Stimulated activated CD8-positive, alpha-beta memory T cell treated with anti-CD3 and anti-CD28 coated beads, Interleukin-12 subunit alpha, Interleukin-12 subunit beta, amount 100 ng/mL, for 24 hours (primary cell): ENCODE results near the gene HLTF.
"Not testable (repeated sequence)": the region's sequence is repeated elsewhere in the genome, so short reads cannot be mapped to it uniquely, and the experiment has no call there.

ENCODE experiments used
- DNase-seq: peaks from one replicate; pipeline ENCODE4 v3.0.0-alpha.2; 2020; ENCODE audit errors: extremely low read depth

Gene HLTF, protein sequence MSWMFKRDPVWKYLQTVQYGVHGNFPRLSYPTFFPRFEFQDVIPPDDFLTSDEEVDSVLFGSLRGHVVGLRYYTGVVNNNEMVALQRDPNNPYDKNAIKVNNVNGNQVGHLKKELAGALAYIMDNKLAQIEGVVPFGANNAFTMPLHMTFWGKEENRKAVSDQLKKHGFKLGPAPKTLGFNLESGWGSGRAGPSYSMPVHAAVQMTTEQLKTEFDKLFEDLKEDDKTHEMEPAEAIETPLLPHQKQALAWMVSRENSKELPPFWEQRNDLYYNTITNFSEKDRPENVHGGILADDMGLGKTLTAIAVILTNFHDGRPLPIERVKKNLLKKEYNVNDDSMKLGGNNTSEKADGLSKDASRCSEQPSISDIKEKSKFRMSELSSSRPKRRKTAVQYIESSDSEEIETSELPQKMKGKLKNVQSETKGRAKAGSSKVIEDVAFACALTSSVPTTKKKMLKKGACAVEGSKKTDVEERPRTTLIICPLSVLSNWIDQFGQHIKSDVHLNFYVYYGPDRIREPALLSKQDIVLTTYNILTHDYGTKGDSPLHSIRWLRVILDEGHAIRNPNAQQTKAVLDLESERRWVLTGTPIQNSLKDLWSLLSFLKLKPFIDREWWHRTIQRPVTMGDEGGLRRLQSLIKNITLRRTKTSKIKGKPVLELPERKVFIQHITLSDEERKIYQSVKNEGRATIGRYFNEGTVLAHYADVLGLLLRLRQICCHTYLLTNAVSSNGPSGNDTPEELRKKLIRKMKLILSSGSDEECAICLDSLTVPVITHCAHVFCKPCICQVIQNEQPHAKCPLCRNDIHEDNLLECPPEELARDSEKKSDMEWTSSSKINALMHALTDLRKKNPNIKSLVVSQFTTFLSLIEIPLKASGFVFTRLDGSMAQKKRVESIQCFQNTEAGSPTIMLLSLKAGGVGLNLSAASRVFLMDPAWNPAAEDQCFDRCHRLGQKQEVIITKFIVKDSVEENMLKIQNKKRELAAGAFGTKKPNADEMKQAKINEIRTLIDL

GRCh38 chr3:149086232-149086988 lies at the start of gene HLTF:
TSS of gene HLTF (minus strand) at chr3:149086533. CDS start at chr3:149086336, 197 bp downstream.
- DNase-seq = peak; percentile 69

GRCh38 chr3:149134575-149134974 lies 48.2 kb upstream of the HLTF start:
- no peak for DNase-seq

DNA sequence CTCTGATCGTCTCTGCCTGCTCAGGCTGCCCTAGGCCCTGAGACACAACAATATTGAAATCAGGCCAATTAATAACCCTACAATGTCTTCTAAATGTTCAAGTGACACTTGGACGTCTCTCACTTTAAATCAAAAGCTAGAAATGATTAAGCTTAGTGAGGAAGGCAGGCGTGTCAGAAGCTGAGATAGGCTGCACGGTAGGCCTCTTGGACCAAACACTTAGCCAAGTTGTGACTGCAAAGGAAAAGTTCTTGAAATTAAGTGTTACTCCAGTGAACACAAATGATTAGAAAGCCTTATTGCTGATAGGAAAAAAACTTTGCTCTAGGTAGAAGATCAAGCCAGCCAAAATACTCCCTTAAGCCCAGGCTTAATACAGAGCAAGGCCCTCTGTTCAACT lies 45.3 kb upstream of the HLTF start:
- DNase-seq = no peak

DNA sequence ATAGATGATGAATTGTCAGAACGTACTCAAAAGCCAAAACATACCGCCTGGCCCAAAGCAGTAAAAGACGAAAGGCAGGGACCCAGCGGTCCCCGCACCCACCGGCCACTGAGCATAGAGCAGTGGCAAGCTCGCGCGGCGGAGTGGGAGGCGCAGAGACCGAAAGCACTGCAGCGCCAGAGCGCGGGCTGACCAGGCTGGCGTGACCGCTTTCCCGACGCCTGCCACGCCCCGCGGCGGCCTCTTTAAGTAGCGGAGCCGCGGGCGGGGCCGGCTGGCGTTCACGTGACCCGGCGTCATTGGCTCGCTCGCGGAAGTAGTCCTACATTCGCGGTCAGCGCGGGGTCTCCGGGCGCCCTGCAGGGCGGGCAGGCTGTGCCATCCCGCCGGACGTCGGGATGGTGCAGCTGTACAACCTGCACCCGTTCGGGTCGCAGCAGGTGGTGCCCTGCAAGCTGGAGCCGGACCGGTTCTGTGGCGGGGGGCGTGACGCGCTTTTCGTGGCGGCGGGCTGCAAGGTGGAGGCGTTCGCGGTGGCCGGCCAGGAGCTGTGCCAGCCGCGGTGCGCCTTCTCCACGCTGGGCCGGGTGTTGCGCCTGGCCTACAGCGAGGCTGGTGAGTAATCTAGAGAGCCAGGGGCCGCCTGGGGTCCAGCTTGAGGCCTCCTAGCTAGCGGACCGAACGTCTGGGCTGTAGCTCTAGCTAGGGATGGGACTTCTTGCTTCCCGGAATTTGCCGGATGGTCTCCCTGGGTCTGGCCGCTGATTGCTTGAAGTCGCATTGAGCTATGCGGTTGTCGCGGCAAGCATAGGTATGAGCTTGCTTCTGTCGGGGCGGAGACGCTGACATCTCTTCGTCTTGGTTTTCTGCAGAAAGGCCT lies 43.2 kb upstream of the HLTF start, which contains the start of gene HPS3:
Gene HPS3 (plus strand): TSS at position 313 of the 880 bp plus-strand sequence. CDS start 86 bp downstream, at position 399.
- DNase-seq = peak; percentile 71

GRCh38 chr3:149128821-149129220 lies 42.5 kb upstream of the HLTF start:
- no peak for DNase-seq

DNA sequence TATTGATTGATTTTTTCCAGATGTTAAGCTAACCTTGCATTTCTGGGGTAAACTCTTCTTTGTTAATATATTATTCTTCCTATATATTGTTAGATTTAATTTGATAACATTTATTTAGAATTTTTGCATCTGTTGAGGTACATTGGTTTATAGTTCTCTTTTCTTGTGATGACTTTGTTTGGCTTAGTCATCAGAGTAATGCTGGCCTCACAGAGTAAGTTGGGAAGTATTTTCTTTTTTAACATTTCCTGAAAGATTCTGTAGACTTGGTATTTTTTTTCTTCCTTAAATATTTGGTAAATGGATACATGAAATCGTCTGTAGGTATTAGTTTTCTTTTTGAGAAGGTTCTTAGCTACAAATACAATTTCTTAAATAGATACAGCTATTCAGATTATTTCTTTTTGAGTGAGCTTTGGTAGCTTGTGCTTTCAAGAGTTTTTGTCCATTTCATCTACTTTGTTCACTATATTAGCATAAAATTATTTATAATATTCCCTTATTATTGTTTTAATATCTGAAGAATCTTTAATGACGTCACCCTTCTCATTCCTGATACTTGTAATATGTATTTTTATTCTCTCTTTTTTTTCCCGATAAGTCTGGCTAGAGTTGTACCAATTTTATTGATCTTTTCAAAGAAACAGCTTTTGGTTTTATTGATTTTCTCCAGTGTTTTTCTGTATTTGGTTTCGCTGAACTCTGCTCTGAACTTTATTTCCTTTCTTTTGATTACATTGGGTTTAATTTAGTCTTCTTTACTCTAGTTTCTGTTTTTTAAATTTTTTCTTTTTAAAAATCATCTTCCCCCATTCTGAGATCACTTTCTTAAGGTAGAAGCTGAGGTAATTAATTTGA lies 36.6 kb upstream of the HLTF start:
- no peak for DNase-seq

- DNase-seq = no peak
Observed at GRCh38 chr3:149120051-149120972, 34.0 kb upstream of the HLTF start.

DNA sequence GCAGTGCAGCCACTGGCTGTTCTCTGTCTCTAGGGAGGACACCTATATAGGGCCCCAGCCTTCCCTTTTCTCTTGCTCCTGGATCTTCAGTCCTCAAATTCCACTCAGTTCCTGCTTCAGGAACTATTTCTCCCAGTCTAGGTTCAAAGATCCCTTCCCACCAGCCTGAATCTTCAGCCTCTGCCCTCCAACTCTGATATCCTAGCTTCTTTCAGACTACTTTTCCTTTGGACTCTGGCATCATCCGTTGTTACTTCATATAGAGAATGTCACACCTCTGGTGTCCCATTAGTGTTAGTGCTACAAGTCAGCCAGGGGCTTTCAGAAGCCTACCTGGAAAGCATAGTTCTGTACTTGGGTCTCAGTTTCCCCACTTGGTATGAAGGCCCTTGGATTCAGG lies 33.1 kb upstream of the HLTF start:
- no peak for DNase-seq

DNA sequence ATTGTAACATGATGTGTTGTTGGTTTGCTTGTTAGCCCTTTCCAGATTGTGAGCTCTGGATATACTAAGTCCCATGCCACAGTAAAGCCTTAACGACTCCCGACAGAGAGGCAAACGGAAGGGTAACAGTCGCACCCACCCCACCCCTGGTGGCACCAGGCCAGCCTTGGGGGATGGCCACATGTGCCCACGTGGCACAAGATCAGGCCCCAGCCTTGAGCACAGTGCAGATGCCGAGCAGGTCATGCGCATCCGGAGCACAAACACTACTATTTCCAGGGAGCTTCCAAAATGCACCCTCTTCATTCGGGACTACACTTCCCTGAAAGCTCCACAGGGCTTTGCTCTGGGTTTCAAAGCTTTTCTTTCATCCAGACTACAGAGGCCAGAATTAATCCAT lies 32.4 kb upstream of the HLTF start:
- DNase-seq = no peak

- no peak for DNase-seq
Observed at GRCh38 chr3:149115114-149115513, 28.8 kb upstream of the HLTF start.

DNA sequence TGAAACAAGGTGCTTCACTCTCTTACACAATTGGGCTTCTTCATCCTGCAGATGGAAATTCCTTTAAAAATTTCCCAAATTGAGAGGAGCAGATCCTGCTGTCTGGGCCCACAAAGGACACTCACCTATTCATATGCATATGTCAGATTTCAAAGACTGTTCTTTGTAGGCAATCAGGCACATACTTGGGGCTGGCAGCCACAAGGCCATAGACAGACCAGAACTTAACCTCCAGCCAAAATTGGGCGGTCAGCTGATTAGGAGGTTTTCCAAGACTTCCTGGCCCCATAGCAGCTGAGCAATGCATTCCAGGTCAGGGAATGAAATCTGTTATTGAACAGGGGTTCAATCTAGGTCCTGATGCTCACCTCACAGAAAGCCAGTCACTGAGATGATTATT lies 28.1 kb upstream of the HLTF start:
- DNase-seq = no peak

DNA sequence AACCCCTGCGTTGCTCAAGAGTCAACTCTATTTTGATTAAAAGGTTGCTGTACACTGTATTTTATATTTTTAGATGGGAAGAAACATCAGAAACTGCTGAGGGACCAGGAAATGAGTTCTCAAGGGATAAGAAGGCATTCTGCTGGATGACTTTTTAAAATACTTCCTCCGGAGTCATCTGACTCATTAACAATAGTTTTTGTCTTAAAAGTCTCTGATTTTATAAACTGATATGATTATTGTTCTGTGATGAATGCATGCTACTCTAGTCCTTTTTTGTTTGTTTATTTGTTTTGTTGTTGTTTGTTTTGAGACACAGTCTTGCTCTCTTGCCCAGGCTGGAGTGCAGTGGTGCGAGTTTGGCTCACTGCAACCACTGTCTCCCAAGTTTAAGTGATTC lies 18.2 kb upstream of the HLTF start:
- DNase-seq = no peak

DNA sequence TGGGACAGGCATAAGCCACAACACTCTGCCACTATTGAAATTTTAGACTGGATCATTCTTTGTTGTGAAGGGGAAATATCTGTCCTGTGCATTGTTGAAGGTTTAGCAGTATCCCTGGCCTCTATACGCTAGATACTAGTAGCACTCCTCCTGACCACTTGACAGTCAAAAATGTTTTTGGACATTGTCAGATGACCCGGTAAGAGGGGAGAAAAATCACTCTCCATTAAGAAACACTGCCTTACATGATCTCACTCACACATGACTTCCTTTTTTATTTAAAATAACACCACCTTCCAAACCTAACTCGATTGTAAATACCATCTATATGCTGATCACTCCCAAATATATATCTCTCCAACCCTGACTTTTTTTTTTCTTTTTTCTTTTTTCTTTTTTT lies 15.3 kb upstream of the HLTF start:
- no peak for DNase-seq

DNA sequence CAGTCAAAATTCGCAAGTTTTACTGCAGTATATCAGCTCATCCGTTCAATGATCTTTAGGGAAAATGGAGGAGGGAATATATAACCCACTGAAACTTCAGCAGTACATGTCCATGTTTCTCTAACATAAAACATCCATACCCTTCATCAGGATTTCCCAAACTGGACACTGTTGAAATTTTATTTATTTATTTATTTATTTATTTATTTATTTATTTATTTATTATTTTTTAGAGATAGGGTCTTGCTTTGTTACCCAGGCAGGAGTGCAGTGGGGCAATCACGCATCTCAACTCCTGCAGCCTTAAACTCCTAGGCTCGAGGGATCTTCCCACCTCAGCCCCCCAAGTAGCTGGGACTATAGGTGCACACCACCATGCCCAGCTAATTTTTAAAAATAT lies 14.8 kb upstream of the HLTF start:
- DNase-seq = no peak

GRCh38 chr3:149097987-149098386 lies 11.7 kb upstream of the HLTF start:
- not testable (repeated sequence) for DNase-seq

DNA sequence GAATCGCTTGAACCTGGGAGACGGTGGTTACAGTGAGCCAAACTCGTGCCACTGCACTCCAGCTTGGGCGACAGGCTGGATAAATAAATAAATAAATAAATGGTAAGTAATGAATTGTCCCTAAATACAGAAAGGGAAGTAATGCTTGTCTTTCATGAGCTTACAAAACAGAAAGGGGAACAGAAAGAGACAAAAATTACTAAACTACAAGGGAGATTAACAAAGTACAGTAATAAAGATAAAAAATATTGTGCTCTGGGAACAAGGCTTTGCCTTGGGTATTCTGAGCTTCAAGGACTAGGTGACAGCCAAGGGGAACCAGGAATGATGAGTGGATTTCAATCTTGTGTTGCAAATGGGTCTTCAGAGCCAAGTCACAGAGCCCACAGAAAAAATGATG lies 9.2 kb upstream of the HLTF start:
- DNase-seq = no peak

GRCh38 chr3:149091983-149092382 lies 5.7 kb upstream of the HLTF start:
- DNase-seq = no peak

- no peak for DNase-seq
Observed at GRCh38 chr3:149090907-149091306, 4.6 kb upstream of the HLTF start.

DNA sequence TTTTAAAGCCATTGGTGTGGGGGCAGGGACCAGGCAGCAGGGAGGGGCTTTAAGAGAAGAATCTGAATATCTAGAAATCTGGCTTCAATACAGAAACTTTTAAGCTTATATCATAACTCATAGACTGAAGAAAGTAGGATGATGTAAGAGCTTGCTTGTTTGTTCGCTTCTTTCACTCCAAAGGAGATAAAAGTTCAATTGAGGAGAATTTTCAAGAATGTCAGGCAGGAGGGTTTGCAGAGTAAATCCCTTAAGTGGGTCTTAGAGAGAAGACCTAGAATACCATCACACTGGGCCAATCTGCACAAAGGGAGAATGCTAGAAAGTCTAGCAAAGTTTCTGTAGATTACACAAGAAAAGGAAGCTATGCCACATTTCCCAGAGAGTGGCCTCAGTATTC lies 4.1 kb upstream of the HLTF start:
- no peak for DNase-seq
